Effector CD8-positive, alpha-beta T cell (primary cell): ENCODE data around the gene AVPR2.

Source experiments
- DNase-seq: peaks from one replicate; lab custom pipeline; 2025; lab: John Stamatoyannopoulos, UW

Gene AVPR2

DNA sequence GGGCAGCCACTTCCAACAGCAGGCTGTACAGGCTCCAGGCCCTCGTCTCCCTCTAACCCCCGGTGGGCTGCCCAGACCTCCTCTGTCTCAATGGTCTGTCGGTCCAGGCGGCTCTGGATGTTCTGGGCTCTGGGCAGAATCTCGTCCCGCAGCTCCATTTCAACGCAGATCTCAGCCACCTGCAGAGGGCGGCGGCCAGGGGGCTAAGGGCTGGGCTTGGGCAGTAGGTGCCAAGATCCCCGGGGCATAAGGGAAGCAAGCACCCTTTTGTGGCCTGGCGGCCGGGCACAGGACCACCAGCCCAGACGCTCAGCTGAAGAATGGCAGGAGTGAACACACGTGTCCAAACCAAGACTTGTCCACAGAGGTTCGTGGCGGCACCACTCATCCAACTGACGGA lies 9.2 kb downstream of the AVPR2 start:
- no peak for DNase-seq

DNA sequence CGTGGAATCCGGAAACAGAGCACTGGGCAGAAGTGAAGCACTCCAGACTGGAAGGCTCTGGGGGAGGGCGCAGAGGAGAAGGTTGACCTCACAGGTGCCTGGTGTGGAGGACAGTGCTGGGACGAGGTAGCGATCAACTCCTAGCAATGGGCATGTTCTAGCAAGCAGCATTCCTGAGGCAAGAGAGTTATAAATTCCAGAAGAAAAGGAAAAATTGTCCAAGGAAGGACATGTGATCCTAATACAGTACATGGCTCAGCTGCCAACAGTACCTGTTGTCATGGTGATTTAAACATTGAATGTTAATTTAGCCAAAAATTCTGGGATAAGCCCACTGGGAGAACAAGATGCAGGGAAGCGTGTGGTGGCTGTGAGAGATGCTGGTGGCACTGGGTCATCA lies 13.4 kb downstream of the AVPR2 start:
- DNase-seq, result no peak

DNA sequence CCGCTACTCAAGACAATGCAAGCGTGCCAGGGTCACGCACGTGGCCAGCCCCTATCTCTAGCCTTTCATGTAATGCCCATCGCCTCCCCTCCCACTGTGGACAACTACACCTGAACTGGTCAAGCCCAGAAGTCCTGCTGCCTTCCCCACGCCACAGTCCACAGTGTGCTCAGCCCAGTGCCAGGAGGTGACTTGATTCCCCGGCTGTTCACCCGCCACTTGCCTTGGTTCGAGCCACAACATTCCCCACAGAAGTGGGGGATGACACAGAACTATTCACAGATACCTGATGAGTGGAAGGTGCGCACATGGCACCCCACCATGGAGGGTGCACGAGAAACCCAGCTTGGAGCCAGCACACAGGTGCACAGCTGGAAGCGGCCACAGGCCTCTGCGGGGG lies 14.8 kb downstream of the AVPR2 start:
- DNase-seq, result no peak

DNA sequence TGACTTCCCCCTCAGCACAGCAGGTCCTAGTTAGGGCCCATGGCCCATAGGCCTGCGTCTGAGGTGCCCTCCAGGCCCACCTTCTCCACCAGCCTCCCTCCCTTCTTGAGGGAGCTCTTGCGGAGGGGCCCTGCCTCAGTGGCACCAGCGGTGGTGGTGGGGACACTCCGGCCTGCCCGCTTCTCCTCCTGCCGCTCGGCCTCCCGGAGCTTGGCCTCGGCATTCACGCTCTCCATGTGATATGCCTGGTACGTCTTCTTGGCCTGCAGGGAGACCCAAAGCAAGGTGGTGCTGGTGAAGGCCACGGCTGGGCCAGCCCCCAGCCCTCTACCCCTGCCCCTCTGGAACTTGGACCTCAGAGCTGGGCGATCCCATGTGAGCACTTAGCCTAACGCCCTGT lies 16.1 kb downstream of the AVPR2 start:
- DNase-seq, result no peak

DNA sequence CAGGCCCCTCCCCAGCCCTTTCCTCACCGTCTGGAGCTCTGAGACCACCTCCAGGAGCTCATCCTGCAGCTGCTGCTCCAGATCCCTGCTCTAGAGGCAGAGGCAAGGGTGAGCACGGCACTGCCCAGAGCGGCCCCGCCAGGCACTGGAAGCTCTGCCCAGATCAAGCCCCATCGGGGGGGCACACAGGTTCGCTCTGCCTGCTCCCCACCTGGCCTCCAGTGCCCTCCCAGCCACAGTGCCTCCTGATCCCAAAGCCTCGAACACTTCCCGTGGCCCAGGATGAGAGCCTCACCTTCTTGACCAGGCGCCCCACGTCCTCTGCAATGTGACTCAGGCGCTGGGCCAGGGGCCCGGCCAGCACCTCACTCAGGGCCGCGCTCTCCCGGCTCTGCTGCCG lies 16.6 kb downstream of the AVPR2 start:
- no peak for DNase-seq

DNA sequence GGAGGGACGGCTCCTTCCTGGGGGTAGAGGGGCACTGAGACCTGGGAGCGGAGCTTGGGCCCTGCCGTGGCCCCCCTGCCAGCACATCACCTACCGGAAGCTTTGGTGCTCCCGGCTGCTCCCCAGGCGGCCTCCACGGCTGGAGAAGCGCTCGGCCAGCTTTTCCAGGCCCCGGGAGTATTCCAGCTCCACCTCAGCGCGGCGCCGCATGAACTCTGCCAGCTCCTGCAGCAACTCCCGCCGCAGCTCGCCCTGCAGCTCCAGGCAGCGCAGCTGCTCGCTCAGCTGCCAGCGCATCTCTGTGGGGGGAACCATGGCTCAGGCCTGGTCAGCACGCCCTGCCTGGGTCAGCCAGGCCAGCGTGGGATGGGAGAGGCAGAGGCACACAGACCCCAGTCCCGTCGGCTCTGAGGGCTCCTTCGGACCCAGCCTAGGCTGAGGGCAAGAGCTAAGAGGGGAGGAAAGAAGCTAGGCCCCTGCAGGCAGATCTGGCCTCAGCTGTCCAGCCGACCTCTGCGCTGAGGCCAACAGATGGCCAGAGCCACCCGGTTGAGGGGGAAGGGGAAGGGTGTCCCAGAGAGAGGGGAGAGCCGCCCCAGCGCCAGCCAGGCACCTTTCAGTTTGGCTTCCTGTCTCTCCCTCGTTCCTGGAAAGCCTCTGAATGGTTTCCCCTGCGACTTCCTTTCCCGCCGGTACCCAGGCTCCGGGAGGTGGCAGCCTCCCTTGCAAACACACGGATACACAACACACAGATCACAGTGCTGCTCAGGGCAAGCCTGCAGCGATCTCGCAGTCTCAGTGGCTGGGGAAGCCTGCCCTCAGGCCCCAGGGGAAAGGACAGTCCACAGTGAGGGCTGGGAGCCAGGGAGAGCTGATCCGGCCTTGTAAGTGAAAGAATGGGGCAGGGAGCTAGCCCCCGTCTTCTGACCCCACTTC lies 17.3 kb downstream of the AVPR2 start:
- no peak for DNase-seq

DNA sequence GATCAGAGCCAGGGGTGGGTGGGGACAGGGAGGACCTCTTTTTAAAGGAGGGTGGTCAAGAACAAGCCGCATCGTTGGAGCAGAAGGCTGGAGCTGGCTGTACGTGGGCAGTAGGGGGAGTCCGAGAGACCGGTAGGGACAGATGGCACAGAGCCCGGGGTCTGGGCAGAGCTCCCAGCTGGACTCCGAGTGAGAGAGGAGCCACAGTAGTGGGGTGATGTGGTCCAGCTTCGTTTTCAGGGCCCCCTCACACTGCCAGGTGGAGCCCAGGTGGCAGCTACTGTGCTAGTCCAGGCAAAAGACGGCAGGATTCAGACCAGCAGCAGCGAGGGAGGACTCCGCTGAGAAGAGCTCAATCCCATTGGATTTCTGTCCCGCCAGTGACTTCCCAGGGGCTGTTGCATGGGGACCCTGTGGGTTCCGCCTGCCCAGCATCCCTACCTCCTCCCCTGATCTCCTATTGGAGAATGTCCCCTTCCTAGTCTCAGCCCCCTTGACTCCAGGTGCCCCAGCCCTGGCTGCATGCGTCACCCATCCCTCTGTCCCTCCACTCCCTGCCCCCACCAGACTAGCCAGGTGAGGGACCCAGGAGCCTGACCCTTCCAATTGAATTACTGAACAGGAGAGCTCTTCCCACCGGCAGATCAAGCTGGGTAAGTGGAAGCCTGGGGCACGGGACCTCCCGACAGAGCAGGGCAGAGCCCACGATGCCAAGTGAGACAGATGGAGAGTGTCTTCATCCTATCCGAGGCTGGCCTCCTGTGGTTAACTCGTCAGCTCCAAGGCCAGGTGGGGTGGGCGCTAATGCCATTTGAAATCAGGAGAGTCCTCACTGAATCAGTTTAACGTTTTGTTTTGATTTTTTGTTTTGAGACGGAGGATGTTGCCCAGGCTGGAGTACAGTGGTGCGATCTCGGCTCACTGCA lies 18.7 kb downstream of the AVPR2 start:
- DNase-seq, result no peak

DNA sequence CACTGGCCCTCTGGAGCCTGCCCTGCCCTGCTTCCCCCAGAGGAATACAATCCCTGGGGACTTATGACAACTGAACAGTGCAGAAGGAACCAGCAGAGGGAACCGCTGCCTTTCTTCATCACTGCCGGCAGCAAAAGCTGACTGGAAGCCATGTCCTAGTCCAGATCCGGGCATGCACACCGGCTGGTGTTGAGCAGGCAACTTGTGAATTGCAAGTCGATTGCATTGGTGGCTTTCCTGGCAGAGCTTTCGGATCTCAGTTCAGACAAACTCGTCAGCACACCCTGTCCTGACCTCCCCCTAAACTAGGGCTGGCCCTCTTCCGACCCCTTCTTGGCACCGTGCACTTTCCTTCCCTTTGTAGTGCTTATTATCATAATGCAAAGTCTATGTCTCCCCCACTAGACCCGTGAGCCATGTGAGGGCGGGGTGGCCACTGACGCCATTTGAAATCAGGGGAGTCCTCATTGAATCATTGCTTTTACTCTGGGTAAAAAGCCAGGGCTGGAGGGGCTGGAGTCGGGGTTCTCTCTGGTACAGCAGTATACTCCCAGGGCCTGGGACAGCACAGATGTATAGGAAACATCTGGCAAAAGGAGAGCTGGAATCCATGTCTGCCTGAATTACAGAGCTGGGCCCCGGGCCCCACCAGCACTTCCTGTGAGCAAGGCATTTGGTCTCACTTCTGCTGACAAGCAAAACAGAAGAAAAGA lies 19.8 kb downstream of the AVPR2 start:
- peak; percentile 32 for DNase-seq

DNA sequence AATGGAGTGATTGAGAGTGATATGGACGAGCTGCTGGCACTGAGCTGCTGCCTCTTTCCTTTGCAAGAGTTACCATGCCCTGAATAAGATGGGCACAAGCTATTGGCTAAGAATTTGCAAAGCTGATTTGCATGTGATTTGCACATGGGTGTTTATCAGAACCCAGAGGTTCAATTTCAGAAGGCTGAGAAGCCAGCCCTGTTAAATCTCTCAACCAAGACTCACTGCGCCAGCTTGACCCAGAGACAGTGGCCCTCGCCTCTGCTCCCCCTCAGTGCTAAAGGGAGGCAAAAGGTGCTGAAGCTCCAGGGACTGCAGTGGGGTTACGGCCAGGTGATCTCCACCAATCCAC lies 20.9 kb downstream of the AVPR2 start:
- DNase-seq, result no peak

DNA sequence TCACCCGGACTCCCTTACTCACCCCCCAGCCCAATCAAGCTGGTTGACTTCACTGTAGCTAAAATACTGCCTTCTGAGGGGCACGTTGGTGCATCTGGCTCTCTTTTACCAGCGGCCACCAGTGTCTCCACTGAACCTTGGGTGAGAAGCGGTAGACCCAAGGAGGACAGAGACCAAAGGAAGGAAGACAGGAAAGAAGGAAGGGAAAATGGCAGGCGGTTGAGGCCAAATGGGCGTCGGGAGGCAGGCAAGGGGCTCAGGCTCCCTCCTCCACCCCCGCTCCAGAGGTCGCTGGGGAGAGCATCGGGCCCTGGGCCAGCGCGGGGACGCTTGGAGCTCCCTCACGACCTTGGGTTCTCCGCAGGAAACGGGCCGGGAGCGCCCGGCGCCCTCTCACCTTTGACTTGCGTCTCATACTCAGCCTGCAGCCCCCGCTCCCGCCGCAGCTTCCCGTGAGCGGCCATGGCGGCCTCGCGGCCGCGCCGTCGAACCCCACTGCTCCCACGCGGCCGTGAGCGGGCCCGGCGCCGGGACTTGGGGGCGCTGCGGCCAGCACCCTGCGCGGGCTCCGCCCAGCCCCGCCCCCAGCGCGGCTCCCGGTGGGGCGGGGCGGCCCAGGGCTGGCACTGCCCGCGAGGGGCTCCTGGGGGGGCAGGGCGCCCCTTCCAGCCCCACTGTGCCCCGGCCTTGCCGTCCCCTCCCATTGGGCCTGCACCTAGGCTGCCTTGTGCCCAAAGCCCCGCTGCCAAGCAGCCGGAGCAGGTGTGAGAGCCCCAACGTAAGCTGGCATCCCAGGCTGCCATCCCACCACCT lies 21.5 kb downstream of the AVPR2 start, which contains the start of gene ARHGAP4:
ARHGAP4 (minus strand) TSS at position 526 of the 813 bp plus-strand sequence; CDS start at position 464, 62 bp downstream.
- peak; percentile 28 for DNase-seq

DNA sequence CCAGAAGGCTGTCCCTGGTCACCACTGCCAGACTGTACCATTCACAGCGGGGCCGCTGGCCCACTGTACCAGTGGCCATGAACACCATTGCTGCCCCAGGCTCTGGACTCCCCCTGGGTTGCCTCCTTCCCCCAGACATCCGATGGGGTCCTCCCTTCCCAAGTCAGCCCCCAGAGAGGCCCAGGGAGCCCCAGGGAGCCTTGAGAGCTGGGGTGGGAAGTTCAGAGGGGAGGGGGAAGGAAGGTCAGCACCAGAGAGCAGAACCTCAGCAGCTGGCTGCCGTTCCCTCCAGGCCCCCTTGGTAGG lies 22.0 kb downstream of the AVPR2 start:
- DNase-seq, result no peak

DNA sequence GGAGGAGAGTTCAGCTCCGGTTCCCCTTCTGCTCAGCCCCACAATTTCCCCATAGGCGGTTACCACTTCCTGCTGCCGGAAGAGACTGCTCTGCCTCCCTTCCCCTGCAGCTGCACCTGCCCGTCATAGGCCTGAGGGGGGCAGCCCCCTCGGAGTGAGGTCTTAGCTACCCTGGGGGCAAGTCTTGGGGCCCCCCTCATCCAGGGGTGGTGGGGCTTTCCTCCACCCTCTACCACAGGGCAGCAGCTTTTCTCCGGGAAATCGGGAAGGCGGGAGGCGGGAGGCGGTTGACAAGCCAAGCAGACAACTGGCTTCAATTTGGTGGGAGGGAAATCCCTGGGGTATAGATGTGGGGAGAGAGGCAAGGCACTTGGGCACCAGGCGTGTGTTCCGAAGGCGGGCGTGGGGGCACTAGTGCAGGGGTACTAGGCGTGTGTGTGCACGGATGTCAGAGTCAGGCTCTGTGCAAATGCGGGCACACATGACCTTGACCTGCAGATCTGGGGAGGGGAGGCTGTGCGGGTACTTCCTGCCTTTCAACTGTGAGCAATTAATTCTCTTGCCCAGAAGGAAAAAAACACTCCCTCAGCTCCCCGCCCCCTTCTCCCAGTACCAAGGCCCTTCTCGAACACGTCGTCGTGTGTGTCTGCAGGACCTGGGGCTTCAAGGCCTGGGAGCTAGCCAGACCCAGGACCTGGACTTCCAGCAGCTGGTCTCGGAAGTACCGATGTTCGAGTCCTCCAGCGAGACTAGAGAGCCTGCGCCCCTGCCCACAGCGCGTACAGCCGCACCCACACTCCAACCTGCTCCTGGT lies 22.6 kb downstream of the AVPR2 start:
- DNase-seq, result peak; percentile 63

DNA sequence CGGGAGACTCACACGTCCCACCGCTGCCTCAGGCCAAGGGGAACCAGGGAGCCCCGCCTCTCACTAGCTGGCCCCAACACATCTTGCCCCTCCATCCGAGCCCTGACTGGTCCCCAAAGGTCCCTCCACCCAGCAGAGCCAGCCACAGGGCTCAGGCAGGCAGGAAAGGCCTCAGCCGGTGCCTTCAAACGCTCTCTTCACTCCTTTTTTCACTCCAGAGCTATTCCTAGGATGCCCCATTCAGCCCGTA lies 23.1 kb downstream of the AVPR2 start:
- no peak for DNase-seq

DNA sequence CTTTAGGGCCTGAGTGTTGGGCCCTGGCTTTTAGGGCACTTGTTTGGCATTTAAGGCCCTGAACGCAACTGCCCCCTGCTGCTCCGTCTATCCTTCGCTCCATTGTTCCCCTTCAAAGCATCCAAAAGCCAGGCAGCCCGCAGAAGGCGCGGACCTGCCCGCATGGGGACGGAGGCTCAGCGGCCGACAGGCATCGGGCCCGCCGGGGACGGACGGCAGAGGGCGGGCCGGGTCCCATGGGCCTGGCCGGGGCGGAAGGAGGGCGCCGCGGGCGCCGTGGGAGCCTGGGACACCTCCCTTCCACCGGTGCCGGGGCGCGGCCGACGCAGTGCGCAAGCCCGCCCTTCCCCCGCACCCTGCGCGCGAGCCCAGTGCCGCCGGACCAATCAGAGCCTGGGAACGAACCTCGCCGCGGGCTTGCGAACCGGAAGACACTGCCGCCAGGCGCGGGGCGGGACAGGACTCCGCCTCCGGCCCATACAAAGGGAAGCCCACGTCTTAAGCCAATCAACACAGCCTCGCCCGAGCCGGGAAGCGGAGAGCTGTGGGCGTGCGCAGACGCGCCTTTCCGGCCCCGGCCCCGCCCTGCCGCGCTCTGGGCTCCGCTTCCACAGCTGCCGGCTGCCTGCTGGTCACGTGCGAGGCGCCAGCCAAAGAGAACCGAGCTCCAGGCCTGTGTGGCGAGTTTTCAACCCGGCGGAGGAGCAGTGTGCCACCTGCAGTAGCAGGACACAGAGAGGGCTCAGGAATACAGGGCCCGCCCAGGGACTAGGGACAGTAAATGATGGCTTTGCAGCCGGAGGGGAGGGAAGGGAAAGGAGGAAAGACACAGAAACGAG lies 23.7 kb downstream of the AVPR2 start:
- DNase-seq, result peak; percentile 85

DNA sequence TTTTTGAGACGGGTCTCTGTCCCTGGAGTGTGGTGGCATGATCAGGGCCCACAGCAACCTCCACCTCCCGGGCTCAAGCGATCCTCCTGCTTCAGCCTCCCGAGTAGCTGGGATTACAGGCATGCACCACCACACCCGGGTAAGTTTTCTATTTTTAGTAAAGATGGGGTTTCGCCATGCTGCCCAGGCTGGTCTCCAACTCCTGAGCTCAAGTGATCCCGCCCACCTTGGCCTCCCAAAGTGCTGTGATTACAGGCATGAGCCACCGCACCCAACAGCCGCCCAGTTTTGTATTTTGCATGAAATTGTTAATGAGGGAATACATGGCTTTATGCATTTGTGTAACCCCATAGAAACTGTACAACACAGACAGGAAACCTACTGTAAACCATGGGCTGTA lies 24.4 kb downstream of the AVPR2 start:
- DNase-seq, result no peak

DNA sequence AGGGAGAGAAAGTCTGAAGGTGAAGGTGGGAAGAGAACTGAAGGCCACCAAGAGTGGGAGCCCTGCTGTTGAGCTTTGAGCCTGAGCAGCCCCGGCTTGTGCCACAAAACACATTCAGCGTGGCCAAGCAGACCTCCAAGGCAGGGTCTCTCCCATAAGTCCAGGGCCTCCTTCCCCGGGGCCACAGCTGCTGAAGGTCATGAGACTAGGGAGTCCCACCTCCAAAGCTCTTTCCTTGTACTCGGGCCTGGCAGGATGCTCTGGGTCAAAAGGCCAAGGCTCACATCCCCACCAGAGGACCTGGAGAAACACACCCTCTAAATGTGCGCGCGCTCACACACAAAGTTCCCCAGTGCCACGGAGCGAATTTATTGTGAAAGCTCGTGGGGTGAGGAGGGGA lies 25.1 kb downstream of the AVPR2 start:
- DNase-seq, result no peak

DNA sequence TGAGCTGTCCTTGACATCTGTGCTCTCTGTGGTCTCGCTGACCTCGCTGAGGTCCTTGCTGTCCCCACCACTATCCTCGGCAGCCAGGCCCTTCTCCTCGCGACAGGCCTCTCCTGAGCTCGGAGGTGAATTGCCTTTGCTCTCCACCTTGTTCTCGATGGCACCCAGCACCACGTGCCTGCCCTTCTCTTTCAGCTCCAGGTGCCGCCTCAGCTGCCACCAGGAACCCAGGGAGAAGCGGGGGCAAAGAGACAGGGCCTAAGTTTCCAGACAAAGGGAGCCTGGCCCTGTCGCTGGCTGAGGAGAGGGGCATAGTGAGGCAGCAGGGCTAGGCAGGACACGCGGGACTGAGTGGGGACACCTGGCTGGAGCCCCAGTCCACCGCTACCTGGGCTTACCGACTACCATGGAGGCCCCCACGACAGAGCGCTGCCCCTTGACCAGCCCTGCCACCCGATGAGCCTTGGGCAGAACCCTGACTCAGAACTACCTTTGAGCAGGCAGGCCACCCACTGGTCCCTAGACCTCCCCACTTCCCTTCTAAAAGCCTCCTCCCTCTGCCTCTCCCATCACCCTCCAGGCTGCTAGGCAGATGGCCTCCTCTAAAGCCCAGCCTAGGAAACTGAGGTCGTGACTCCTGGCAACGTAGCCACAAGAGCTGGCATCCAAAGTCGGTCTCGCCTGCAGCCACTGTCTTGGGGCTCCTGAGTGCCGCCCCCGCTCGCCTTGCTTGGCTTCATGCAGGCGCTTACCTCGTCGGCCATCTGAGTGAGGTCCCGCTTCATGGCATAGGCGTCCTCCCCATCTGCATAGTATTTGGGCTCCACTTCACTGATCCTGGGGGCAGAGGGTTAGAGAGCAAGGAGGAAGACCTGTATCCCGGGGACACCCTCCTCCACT lies 25.8 kb downstream of the AVPR2 start:
- no peak for DNase-seq

DNA sequence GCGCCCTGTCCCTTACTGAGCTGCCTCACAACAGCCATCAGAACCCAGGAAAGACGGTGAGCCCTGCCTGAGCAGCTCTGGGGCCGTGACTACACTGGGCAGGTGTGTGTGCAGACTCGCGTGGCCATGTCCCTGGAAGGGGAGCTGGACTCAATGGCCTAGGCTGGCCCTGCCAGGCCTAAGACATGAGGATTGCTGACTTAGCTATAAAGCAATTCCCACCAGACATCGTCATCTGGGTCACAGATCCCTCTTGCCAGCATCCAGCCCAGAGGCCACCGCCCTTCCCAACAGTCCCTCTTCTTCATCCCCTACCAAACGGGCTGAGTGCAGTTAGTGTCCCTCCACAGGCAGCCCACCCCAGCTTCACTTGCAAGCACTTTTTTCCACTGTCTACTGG lies 26.7 kb downstream of the AVPR2 start:
- DNase-seq, result no peak

DNA sequence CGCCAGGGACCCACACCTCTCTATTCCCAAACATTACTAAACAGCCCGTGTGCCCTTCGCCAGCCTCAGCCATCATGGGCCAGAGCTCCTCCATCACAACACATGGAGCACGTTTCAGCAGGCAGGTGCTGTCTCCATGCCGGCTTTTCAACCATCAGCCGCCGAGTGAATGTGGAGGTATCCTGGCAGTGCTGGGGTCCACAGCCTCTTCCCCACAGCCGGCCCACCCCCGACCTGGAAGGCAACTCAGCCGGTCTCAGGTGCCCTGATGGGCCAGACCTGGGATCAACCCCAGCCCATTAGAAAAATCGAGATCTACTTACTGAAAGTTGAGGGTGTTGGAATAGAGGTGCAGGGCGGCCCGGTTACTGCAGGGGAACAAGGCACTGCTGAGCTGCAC lies 27.3 kb downstream of the AVPR2 start:
- no peak for DNase-seq
